GM12878 (cell line): ENCODE results near the gene MDGA2. TPM values are rescaled to one million over a fixed set of nuclear protein-coding genes. Genes with fewer than 3 reads are reported as not detected.

Experiments used
- ATAC-seq: fragments of 200-7000 bp; cut with Tn5 transposase; 3 replicates; pipeline ENCODE4 v1.9.1; 2020; ENCODE audit warnings: mild to moderate bottlenecking, moderate library complexity
- BruUV-seq: library from RNA; stranded (reverse); fragments of 400-500 nt; replicated peaks from 2 replicates; lab custom pipeline; 2021; lab: Mats Ljungman, UMichigan
- CTCF ChIA-PET: fragments of 300-600 bp; sonication (Branson Sonifier 250); formaldehyde crosslinking; extraction: SDS; loops from one replicate; lab custom pipeline; 2021; ENCODE audit warnings: inconsistent platforms; lab: Yijun Ruan, JAX
- POLR2A ChIA-PET: fragments of 350-600 bp; formaldehyde crosslinking; extraction: SDS; loops from one replicate; lab custom pipeline; 2021; ENCODE audit warnings: inconsistent platforms; lab: Charles Lee
- RAD21 ChIA-PET: fragments of 300-600 bp; sonication (Branson Sonifier 250); formaldehyde crosslinking; loops from one replicate; lab custom pipeline; 2023; ENCODE audit warnings: antibody characterized with exemption; ENCODE audit not compliant: unreplicated experiment; lab: Charles Lee
- SMC1A ChIA-PET: fragments of 300-600 bp; sonication (Branson Sonifier 250); formaldehyde crosslinking; loops from one replicate; lab custom pipeline; 2023; ENCODE audit not compliant: unreplicated experiment, uncharacterized antibody; lab: Charles Lee
- DNase-seq: peaks from one replicate; pipeline ENCODE4 v3.0.0-alpha.2; 2011; ENCODE audit warnings: low read depth, low spot score
- FAIRE-seq: peaks from 3 replicates; lab custom pipeline; 2011; peaks lifted over from hg19 to GRCh38; lab: Jason Lieb, UNC
- H2AFZ ChIP-seq: 2 replicates; pipeline ENCODE4 v1.6.0; 2011; ENCODE audit warnings: low read depth, low read length, control low read depth; ENCODE audit not compliant: control insufficient read depth
- H3K27ac ChIP-seq: 2 replicates; pipeline ENCODE4 v1.5.1; 2011; ENCODE audit warnings: control low read depth; ENCODE audit not compliant: control insufficient read depth, insufficient read depth
- H3K27me3 ChIP-seq, 2 experiments: replicated peaks in 1 of 2; 2 replicates each; pipeline versions ENCODE4 v1.6.0 to v1.6.1; 2011; ENCODE audit warnings: low read length in 1 of 2; ENCODE audit not compliant: control insufficient read depth in 2 of 2, insufficient read depth in 2 of 2
- H3K36me3 ChIP-seq, 2 experiments: 2 replicates each; pipeline ENCODE4 v1.5.1; 2011; ENCODE audit warnings: low read length in 1 of 2; ENCODE audit not compliant: control insufficient read depth in 2 of 2, insufficient read depth in 2 of 2
- H3K4me1 ChIP-seq: 2 replicates; pipeline ENCODE4 v1.6.1; 2011; ENCODE audit warnings: mild to moderate bottlenecking, low read length, moderate library complexity, mixed read lengths; ENCODE audit not compliant: control insufficient read depth, insufficient read depth
- H3K4me2 ChIP-seq: 2 replicates; pipeline ENCODE4 v1.6.0; 2011; ENCODE audit warnings: control low read depth; ENCODE audit not compliant: control insufficient read depth, insufficient read depth
- H3K4me3 ChIP-seq: fragments of 200-600 bp; sonication (generic); 2 replicates; pipeline ENCODE4 v1.5.1; 2016
- H3K79me2 ChIP-seq: 2 replicates; pipeline ENCODE4 v1.6.0; 2011; ENCODE audit warnings: low read length; ENCODE audit not compliant: control insufficient read depth, insufficient read depth
- H3K9ac ChIP-seq: 2 replicates; pipeline ENCODE4 v1.8.0; 2011; ENCODE audit warnings: low read length, control low read depth, mixed read lengths; ENCODE audit not compliant: control insufficient read depth, insufficient read depth
- H3K9me3 ChIP-seq: replicated peaks from 3 replicates; pipeline ENCODE4 v1.5.1; 2011; ENCODE audit warnings: mild to moderate bottlenecking, low read length; ENCODE audit not compliant: control insufficient read depth, insufficient read depth
- H4K20me1 ChIP-seq: 2 replicates; pipeline ENCODE4 v1.6.0; 2011; ENCODE audit not compliant: control insufficient read depth, insufficient read depth
- EP300 ChIP-seq, 2 experiments: fragments of 150-350 bp in 1 of 2; IDR thresholded peaks; 2 replicates each; pipeline ENCODE4 v1.6.1; 2011 to 2012; ENCODE audit warnings: low read depth in 2 of 2, low read length in 2 of 2, borderline replicate concordance in 1 of 2, improper control_type of control experiment in 1 of 2, inconsistent platforms in 1 of 2; ENCODE audit not compliant: control insufficient read depth in 1 of 2
- FOXK2 ChIP-seq: fragments of 450-650 bp; IDR thresholded peaks from 2 replicates; pipeline ENCODE4 v1.6.1; 2017; ENCODE audit warnings: mild to moderate bottlenecking, moderate library complexity
- JUND ChIP-seq: IDR thresholded peaks from 2 replicates; pipeline ENCODE4 v1.6.1; 2012; ENCODE audit warnings: low read depth, mild to moderate bottlenecking, low read length, improper control_type of control experiment, moderate library complexity
- SREBF2 ChIP-seq: IDR thresholded peaks from 2 replicates; pipeline ENCODE4 v1.6.1; 2012; ENCODE audit warnings: mild to moderate bottlenecking, low read length
- ZNF622 ChIP-seq: fragments of 450-650 bp; IDR thresholded peaks from 2 replicates; pipeline ENCODE4 v1.6.1; 2017; ENCODE audit warnings: mild to moderate bottlenecking, inconsistent platforms
- WGBS: methylation state at CpG from one replicate; pipeline ENCODE4 v1.1.6; 2016; ENCODE audit warnings: low lambda C conversion rate; ENCODE audit not compliant: insufficient replicate concordance, insufficient coverage; ENCODE audit errors: missing lambda C conversion rate; 5-methylcytosine and 5-hydroxymethylcytosine counted together
- in situ Hi-C: fragments of 300-500 bp; cut with MboI; formaldehyde crosslinking; loops from 9 replicates; pipeline ENCODE4 v1.14.3; 2018; ENCODE audit warnings: mixed read lengths
- intact Hi-C: fragments of 100-400 bp; cut with micrococcal nuclease; formaldehyde crosslinking; loops from one replicate; pipeline ENCODE4 v1.14.2; 2022; ENCODE audit not compliant: unreplicated experiment
- polyA plus RNA-seq, 11 experiments: library from polyadenylated mRNA; depleted of rRNA in 4 of 11; unstranded in 6 of 11; stranded (reverse) in 5 of 11; fragments of >200 nt; fragmentation: Nextera tagmentation in 4 of 11; fragmentation: Illumina TruSeq in 1 of 11; extraction: Ambion mirVana in 4 of 11; extraction: Trizol in 1 of 11; gene quantifications; 1 replicate in 1 of 11; 2 replicates in 10 of 11; pipeline versions ENCODE4 v1.2.1 to v1.2.3, GENCODE V29; 2011 to 2016; ENCODE audit warnings: inconsistent platforms in 2 of 11, missing spikeins in 2 of 11, low read depth in 1 of 11
- total RNA-seq, 4 experiments: library from RNA; depleted of rRNA in 3 of 4; stranded (reverse); fragments of >200 nt in 3 of 4; fragmentation: Illumina TruSeq in 1 of 4; extraction: Trizol in 1 of 4; gene quantifications; 2 replicates each; pipeline versions ENCODE4 v1.2.1 to v1.2.3, GENCODE V29; 2013 to 2021
- TF ChIP-seq, protein P1 (sequence below): IDR thresholded peaks from 2 replicates; pipeline ENCODE4 v1.6.1; 2011; ENCODE audit warnings: borderline replicate concordance, low read depth, mild to moderate bottlenecking, moderate library complexity, mixed read lengths, low read length; ENCODE audit not compliant: insufficient read depth; ENCODE audit errors: extremely low read length

MDGA2 gene
- total and polyA plus RNA-seq, 10 of the 15 experiments (the other 5 are each of a cell fraction or from before 2014, with no cell fraction given), result not detected

DNA sequence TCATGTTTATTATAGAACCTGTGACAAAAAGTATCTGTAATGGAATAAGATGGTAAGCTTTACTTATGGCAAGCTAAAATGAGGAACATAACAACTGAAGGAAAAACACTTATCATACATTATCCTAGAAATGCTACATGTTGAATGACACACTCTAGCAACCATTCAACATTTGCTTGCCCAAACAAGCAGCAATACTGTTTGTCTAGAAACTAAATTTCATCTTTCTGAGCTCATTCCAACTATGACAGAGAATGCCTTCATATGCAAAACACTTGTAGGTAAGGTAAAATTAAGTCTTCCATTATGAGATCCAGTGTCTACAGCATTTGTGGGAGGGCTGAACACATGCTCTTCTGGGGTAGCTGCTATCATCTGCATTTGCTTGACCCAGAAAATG lies 108.1 kb downstream of the MDGA2 start (continued):
- TF ChIP-seq SREBF2 (no peak), FOXK2 (no peak)
- TF ChIP-seq, protein P1, sequence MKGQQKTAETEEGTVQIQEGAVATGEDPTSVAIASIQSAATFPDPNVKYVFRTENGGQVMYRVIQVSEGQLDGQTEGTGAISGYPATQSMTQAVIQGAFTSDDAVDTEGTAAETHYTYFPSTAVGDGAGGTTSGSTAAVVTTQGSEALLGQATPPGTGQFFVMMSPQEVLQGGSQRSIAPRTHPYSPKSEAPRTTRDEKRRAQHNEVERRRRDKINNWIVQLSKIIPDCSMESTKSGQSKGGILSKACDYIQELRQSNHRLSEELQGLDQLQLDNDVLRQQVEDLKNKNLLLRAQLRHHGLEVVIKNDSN, result no peak

DNA sequence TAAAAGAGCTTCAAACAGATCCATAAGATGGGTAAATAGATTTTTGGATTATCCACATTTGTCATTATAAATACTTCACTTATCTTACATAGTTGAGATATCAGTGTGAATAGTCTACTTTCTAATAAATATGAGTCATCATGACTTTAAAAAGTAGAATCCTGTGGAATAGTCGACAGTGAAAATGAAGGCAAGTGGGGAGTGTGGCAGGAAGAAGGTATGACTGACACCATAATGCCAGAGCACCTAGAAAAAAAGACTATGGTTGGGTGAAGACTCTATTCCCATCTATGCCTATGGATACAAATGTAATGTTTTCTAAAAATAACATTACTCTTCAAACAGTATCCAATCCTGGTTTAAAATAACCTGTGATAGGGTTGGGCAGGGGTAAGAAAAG lies 117.5 kb downstream of the MDGA2 start:
- no peak overlapping the region for H3K4me2 ChIP-seq
- H3K4me1 ChIP-seq, result no peaks in the 10 kb centered on the region
- H4K20me1 ChIP-seq, result no peaks in the 10 kb centered on the region
- H3K36me3 ChIP-seq, result no peaks in the 10 kb centered on the region
- ATAC-seq (no peak), DNase-seq (no peak), FAIRE-seq (no peak)
- no TSS peak for BruUV-seq
- ChIA-PET CTCF (no interaction called here), SMC1A (no interaction called here), RAD21 (interaction anchor here (0.6 kb wide), 1 partner anchor 157 kb away, joined by 3 read pairs; no protein-coding TSS in a partner anchor), POLR2A (no interaction called here)
- H3K27ac ChIP-seq, result no peak overlapping the region
- H3K79me2 ChIP-seq, result no peaks in the 10 kb centered on the region
- TF ChIP-seq EP300 (IDR thresholded peaks at IDR 0.05; ENCODE audit: borderline replicate concordance in 1 of 2, control insufficient read depth in 1 of 2, low read depth in 2 of 2, low read length in 2 of 2) (no peak), JUND (no peak), ZNF622 (no peak)
- H3K4me3 ChIP-seq, result no peak overlapping the region
- H3K9me3 ChIP-seq, result no peaks in the 10 kb centered on the region
- no peak overlapping the region for H2AFZ ChIP-seq
- intact Hi-C loops, result no loop called here
- 0% methylated on average over 1 of the region's 1 CpG for WGBS
- no peaks in the 10 kb centered on the region for H3K27me3 ChIP-seq
- no peak overlapping the region for H3K9ac ChIP-seq
- in situ Hi-C loops, result no loop called here
